HL-60/S4 (cell line): Measurements from ENCODE around the gene ZBTB37.
"Not testable (repeated sequence)": the region's sequence is repeated elsewhere in the genome, so short reads cannot be mapped to it uniquely, and the experiment has no call there.

Source experiments
- in situ Hi-C: fragments of 300-500 bp; cut with MboI; formaldehyde crosslinking; loops from 2 replicates; pipeline ENCODE4 v1.14.3; 2022; ENCODE audit warnings: low sequenced_read_pairs

Gene ZBTB37

GRCh38 chr1:173864179-173864867 lies 3.9 kb upstream of the ZBTB37 start:
- in situ Hi-C loops, result no loop called here

DNA sequence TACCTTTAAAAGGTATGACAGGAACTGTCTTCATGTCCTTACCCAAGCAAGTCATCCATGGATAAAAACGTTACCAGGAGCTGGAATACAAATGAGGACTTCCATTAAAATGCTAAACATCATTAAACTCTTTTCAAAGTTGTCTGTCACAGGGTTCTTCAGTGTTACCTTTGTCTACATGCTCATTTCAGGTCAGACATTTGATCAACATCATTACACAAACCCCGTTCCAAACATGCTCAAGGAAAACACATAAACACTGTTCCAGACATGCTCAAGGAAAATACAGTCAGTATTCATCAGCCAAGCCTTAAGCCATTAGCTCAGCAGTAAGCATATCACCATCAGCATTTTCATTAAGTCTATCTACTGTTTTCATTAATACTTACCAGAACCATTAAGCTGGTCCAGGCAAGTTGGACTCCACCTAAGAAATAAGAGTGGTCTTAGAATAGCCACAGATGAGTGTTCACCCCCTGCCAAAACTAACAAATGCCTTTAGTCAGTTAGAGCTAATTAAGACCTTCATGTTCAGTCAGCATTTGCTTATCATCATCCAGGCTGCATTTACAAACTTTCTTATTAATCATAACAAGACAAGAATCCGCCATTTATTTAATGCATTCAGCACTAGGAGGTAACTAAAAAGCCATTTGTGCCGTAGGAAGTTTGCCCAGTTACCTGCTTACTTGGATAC lies 2.6 kb upstream of the ZBTB37 start:
- in situ Hi-C loops, result no loop called here

- in situ Hi-C loops, result no loop called here
Observed at GRCh38 chr1:173866413-173867115, 1.6 kb upstream of the ZBTB37 start.

DNA sequence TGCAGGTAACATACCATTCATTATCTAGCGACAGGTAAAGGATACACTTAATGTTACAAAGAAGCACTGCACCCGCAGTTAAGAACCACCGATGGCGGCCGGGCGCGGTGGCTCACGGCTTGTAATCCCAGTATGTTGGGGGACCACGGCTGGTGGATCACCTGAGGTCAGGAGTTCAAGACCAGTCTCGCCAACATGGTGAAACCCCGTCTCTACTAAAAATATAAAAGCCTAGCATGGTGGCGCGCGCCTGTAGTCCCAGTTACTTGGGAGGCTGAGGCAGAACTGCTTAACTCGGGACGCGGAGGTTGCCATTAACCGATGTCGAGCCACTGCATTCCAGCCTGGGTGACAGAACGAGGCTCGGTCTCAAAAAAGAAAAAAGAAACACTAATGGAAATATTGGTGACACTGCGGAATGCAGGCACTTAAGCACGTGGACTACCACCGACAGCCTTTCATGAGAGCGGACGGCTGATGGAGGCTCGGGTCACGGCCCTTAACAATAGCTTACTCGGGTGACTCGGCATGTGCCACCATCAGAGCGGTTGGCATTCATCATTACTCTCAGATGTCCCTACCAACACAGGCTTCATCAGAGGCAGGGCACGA lies 933 bp upstream of the ZBTB37 start:
- in situ Hi-C loops, result no loop called here

DNA sequence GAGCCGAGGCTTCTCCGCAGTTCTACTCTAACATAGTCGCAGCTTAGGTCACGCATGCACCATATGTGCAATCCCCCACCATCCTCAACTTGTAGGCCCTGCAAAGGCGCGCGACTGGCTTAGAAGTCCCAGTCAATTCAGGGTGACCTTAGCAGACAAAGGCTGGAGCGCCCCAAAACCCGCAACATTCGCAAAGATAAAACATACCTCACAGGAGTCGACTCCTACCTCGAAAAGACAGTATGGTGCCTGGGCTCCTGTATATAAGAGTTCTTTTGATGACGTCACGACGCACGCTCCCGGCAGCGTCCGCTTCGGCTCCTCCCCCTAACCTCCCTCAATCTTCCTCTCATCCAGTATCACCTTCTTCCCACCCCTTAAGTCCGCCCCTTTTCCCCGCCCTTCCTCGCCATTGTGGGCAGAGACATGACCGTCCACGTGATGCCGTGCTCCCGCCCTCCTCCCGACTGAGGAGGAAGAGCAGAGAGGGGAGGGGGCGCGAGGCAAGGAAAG lies 371 bp upstream of the ZBTB37 start, which contains the start of gene GAS5:
Gene GAS5, minus strand, starts transcription at position 237 of the 513 bp plus-strand sequence.
- in situ Hi-C loops, result no loop called here

- in situ Hi-C loops, result no loop called here
Observed at GRCh38 chr1:173869021-173869359, 810 bp downstream of the ZBTB37 start.

DNA sequence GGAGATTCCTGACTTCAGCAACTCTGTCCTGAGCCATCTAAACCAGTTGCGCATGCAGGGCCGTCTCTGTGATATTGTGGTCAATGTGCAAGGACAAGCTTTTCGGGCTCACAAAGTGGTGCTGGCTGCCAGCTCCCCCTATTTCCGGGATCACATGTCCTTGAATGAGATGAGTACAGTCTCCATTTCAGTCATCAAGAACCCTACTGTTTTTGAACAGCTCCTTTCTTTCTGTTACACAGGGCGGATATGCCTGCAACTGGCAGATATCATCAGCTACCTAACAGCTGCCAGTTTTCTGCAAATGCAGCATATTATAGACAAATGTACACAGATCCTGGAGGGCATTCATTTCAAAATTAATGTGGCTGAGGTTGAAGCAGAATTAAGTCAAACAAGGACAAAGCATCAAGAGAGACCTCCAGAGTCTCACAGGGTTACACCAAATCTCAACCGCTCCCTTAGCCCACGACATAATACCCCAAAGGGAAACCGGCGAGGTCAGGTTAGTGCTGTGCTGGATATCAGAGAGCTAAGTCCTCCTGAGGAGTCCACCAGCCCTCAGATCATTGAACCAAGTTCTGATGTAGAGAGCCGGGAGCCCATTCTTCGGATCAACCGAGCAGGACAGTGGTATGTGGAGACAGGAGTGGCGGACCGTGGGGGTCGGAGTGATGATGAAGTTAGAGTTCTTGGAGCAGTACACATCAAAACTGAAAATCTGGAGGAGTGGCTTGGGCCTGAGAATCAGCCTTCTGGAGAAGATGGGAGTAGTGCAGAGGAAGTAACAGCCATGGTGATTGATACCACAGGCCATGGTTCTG lies 2.3 kb downstream of the ZBTB37 start:
- in situ Hi-C loops, result no loop called here

GRCh38 chr1:173871091-173871490 lies 2.9 kb downstream of the ZBTB37 start:
- in situ Hi-C loops, result no loop called here

- in situ Hi-C loops, result no loop called here
Observed at GRCh38 chr1:173871500-173871899, 3.3 kb downstream of the ZBTB37 start.

GRCh38 chr1:173876732-173877131 lies 8.6 kb downstream of the ZBTB37 start:
- in situ Hi-C loops, result no loop called here

DNA sequence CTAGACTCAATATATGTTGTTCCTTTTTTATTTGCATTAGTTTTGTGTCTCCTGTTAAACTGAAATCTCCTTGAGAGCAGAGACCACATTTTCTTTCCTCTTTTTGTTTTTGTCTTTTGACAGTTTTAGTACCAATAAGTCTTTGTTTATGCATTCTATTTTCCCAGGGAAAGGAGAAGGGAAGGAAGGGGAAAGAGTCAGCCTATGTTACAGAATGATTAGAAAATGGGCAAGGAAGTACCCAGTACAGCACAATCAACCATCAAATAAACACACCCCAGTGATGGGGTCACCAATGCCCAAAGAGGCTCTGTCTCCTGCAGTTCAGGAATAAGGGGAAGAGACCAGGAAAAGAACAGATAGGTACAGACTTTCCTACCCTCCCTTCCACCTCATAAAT lies 10.1 kb downstream of the ZBTB37 start:
- in situ Hi-C loops, result no loop called here

- in situ Hi-C loops, result not testable (repeated sequence)
Observed at GRCh38 chr1:173881117-173881516, 12.9 kb downstream of the ZBTB37 start.

GRCh38 chr1:173884701-173885100 lies 16.5 kb downstream of the ZBTB37 start:
- in situ Hi-C loops, result no loop called here

DNA sequence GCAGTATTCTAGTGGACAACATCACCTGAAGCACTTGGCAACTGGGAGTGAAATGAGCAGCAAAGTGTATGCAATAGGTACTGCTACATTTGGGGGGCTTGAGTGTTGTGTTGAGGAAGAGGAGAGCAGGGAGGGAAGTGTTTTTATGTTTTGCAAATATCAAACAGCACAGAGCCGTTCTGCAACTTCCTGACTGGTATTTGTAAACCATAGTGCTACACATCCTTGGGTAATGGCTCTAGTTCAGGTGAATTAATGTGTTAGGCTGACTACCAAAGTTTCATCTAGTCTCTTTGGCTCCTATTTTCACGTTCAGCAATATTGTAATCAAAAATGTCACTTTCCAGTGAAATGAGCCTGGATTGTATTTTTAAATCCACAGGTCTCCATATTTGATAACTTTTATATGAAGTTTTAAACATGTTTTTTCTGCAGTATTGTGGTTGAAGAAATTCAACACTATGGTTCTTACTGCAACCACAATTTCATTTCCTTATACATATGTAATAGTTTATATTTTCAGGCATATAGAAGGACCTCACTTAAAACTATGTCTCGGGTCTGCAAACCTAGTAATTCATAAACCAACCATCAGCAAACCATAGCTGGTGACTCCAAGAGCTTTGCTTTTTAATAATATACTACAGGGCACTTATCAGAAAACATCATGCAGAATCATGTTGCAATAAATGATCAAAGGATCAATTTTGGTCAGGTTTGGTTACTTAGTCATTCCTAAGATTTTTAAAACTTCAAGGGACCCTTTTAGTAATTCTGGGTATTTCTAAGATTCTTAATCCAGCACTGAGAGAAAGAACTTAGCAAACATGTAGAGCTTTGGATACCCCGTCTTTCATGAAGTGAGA lies 18.8 kb downstream of the ZBTB37 start:
- in situ Hi-C loops, result no loop called here

- in situ Hi-C loops, result no loop called here
Observed at GRCh38 chr1:173887627-173888026, 19.4 kb downstream of the ZBTB37 start.

GRCh38 chr1:173888749-173889148 lies 20.6 kb downstream of the ZBTB37 start:
- in situ Hi-C loops, result no loop called here

GRCh38 chr1:173889885-173890284 lies 21.7 kb downstream of the ZBTB37 start:
- in situ Hi-C loops, result no loop called here

DNA sequence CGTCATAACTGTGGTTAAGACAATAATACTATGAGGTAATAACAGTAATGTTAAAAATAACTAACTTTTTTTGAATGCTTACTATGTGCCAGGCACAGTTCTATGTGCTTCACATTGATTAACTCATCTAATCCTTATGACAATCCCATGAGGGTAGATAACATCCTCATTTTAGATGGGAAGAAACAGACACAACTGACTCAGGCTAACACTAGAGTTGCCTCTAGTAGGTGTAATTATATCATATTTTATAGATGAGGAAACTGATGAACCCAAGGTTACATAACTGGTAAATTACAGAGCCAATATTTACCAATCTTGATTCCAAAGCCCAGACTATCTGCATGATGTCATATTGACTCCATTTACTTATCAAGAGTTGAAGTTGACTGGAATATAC lies 25.4 kb downstream of the ZBTB37 start:
- in situ Hi-C loops, result no loop called here

DNA sequence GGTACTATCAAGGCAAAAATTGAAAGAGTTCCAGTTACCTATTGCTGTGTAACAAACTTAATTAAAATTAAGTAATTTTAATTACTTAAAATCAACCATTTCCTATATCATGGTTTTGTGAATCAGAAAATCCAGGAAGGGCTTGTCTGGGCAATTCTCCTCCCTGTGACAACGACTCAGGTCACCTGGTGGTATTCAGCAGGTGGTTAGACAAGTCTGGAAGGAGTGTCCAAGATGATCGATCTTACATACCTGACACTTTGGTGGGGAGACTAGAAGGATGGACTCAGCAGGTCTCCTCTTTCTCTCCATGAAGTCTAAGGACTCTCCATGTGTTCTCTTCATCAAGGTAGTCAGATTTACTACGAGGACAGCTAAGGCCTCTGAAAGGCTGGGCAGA lies 26.0 kb downstream of the ZBTB37 start:
- in situ Hi-C loops, result no loop called here

- in situ Hi-C loops, result no loop called here
Observed at GRCh38 chr1:173900427-173900826, 32.2 kb downstream of the ZBTB37 start.
